ENCODE results near the gene PRKD1. TPM values are rescaled to one million over a fixed set of nuclear protein-coding genes. Genes with fewer than 3 reads are reported as not detected.
"Not testable (repeated sequence)": the region's sequence is repeated elsewhere in the genome, so short reads cannot be mapped to it uniquely, and the experiment has no call there.

Gene PRKD1
- polyA plus RNA-seq, 4 donors: 1.9 to 16.2 (median 2.4) TPM

DNA sequence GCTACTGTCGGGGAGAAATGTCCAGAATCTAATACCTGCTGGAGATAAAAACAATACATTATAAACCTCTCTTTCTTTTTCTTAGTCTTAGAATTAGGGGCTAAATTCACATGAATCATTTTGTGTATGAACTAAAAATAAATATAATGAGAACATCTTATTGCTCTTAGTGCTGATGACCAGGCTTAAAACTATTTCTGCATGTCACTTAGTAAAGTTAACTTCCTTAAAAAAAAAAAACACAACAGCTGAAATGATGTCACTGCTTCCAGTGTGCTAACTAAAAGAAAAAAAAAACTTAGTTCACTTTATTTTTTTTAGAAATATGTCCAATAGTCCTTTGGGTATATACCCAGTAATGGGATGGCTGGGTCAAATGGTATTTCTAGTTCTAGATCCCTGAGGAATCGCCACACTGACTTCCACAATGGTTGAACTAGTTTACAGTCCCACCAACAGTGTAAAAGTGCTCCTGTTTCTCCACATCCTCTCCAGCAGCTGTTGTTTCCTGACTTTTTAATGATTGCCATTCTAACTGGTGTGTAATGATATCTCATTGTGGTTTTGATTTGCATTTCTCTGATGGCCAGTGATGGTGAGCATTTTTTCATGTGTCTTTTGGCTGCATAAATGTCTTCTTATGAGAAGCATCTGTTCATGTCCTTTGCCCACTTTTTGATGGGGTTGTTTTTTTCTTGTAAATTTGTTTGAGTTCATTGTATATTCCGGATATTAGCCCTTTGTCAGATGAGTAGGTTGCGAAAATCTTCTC, 200.9 kb downstream of the PRKD1 start:
- H3K4me3 ChIP-seq (ENCODE audit: low read depth in 1 of 3, low read length in 3 of 3); H3K27ac ChIP-seq (ENCODE audit: low read depth in 1 of 3, low read length in 2 of 3); H3K9me3 ChIP-seq (ENCODE audit: control insufficient read depth in 2 of 2, insufficient read depth in 1 of 2, low read depth in 1 of 2, low read length in 1 of 2); H3K4me1 ChIP-seq (ENCODE audit: control insufficient read depth in 3 of 3, insufficient read depth in 2 of 3, low read depth in 1 of 3, low read length in 2 of 3); DNase-seq; H3K36me3 ChIP-seq (ENCODE audit: control insufficient read depth in 3 of 3, insufficient read depth in 2 of 3, low read depth in 1 of 3, low read length in 3 of 3); FAIRE-seq; H3K27me3 ChIP-seq (ENCODE audit: control insufficient read depth in 3 of 3, insufficient read depth in 3 of 3, low read length in 3 of 3): not testable (repeated sequence)
- 82 to 91% (median 87%) methylated on average over 3 to 4 of the region's 4 CpGs for WGBS, 3 donors

- peak; percentile 70 to 77 for DNase-seq
- Histone ChIP-seq H3K4me1 (ENCODE audit: control insufficient read depth in 3 of 3, insufficient read depth in 2 of 3, low read depth in 1 of 3, low read length in 2 of 3) (peaks cover 0 to 7% (median 0%) of the 10 kb centered on the region in 3 donors), H3K27me3 (ENCODE audit: control insufficient read depth in 3 of 3, insufficient read depth in 3 of 3, low read length in 3 of 3) (no peaks in the 10 kb centered on the region), H3K36me3 (ENCODE audit: control insufficient read depth in 3 of 3, insufficient read depth in 2 of 3, low read depth in 1 of 3, low read length in 3 of 3) (no peaks in the 10 kb centered on the region), H3K4me3 (ENCODE audit: low read depth in 1 of 3, low read length in 3 of 3) (no peak overlapping the region), H3K27ac (ENCODE audit: low read depth in 1 of 3, low read length in 2 of 3) (no peak overlapping the region), H3K9me3 (ENCODE audit: control insufficient read depth in 2 of 2, insufficient read depth in 1 of 2, low read depth in 1 of 2, low read length in 1 of 2) (no peaks in the 10 kb centered on the region)
- FAIRE-seq: no peak
- 28 to 53% (median 32%) methylated on average over 3 of the region's 3 CpGs for WGBS, 3 donors
Measured at GRCh38 chr14:29724991-29725390, 202.7 kb downstream of the PRKD1 start.

- Histone ChIP-seq H3K4me3 (ENCODE audit: low read depth in 1 of 3, low read length in 3 of 3) (no peak overlapping the region), H3K4me1 (ENCODE audit: control insufficient read depth in 3 of 3, insufficient read depth in 2 of 3, low read depth in 1 of 3, low read length in 2 of 3) (peaks cover 0 to 7% (median 0%) of the 10 kb centered on the region in 3 donors), H3K9me3 (ENCODE audit: control insufficient read depth in 2 of 2, insufficient read depth in 1 of 2, low read depth in 1 of 2, low read length in 1 of 2) (no peaks in the 10 kb centered on the region), H3K27ac (ENCODE audit: low read depth in 1 of 3, low read length in 2 of 3) (no peak overlapping the region), H3K27me3 (ENCODE audit: control insufficient read depth in 3 of 3, insufficient read depth in 3 of 3, low read length in 3 of 3) (no peaks in the 10 kb centered on the region), H3K36me3 (ENCODE audit: control insufficient read depth in 3 of 3, insufficient read depth in 2 of 3, low read depth in 1 of 3, low read length in 3 of 3) (no peaks in the 10 kb centered on the region)
- 93 to 100% (median 98%) methylated on average over 1 of the region's 1 CpG for WGBS, 3 donors
- DNase-seq (no peak), FAIRE-seq (no peak)
Measured at GRCh38 chr14:29722831-29723230, 204.8 kb downstream of the PRKD1 start.

- DNase-seq (no peak), FAIRE-seq (no peak)
- no peak overlapping the region for H3K4me3 ChIP-seq (ENCODE audit: low read depth in 1 of 3, low read length in 3 of 3)
- peaks cover 0 to 7% (median 0%) of the 10 kb centered on the region in 3 donors for H3K4me1 ChIP-seq (ENCODE audit: control insufficient read depth in 3 of 3, insufficient read depth in 2 of 3, low read depth in 1 of 3, low read length in 2 of 3)
- WGBS, 3 donors: 73 to 82% (median 79%) methylated on average over 2 of the region's 2 CpGs
- H3K27me3 ChIP-seq (ENCODE audit: control insufficient read depth in 3 of 3, insufficient read depth in 3 of 3, low read length in 3 of 3): no peaks in the 10 kb centered on the region
- no peaks in the 10 kb centered on the region for H3K9me3 ChIP-seq (ENCODE audit: control insufficient read depth in 2 of 2, insufficient read depth in 1 of 2, low read depth in 1 of 2, low read length in 1 of 2)
- H3K27ac ChIP-seq (ENCODE audit: low read depth in 1 of 3, low read length in 2 of 3): no peak overlapping the region
- no peaks in the 10 kb centered on the region for H3K36me3 ChIP-seq (ENCODE audit: control insufficient read depth in 3 of 3, insufficient read depth in 2 of 3, low read depth in 1 of 3, low read length in 3 of 3)
Measured at GRCh38 chr14:29721586-29721985, 206.1 kb downstream of the PRKD1 start.

- no peaks in the 10 kb centered on the region for H3K9me3 ChIP-seq (ENCODE audit: control insufficient read depth in 2 of 2, insufficient read depth in 1 of 2, low read depth in 1 of 2, low read length in 1 of 2)
- DNase-seq (no peak), FAIRE-seq (no peak)
- H3K27me3 ChIP-seq (ENCODE audit: control insufficient read depth in 3 of 3, insufficient read depth in 3 of 3, low read length in 3 of 3): no peaks in the 10 kb centered on the region
- no peak overlapping the region for H3K27ac ChIP-seq (ENCODE audit: low read depth in 1 of 3, low read length in 2 of 3)
- H3K4me3 ChIP-seq (ENCODE audit: low read depth in 1 of 3, low read length in 3 of 3): no peak overlapping the region
- WGBS, 3 donors: 68 to 81% (median 70%) methylated on average over 5 of the region's 5 CpGs
- H3K36me3 ChIP-seq (ENCODE audit: control insufficient read depth in 3 of 3, insufficient read depth in 2 of 3, low read depth in 1 of 3, low read length in 3 of 3): peaks cover 0 to 2% (median 0%) of the 10 kb centered on the region in 3 donors
- H3K4me1 ChIP-seq (ENCODE audit: control insufficient read depth in 3 of 3, insufficient read depth in 2 of 3, low read depth in 1 of 3, low read length in 2 of 3): no peaks in the 10 kb centered on the region
Measured at GRCh38 chr14:29717901-29718300, 209.7 kb downstream of the PRKD1 start.

DNA sequence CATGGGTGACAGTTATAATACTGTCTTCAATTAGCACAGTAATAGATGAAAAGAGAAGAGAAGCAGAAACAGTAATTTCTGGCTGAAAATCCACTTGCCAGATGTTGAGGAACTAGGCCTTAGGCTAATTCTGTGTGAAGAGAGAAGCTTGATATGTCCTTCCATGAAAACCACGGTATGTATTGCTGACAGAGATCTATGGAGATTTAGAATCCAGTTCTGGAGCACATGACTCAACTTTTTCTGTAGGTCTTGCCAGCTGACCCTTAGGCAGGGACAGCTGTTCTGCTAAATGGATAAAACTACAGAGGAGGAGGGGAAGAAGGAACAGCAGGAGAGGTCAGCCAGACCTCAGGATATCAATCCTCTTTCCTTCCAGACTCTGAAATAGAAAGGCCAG, 211.5 kb downstream of the PRKD1 start:
- Histone ChIP-seq H3K27ac (ENCODE audit: low read depth in 1 of 3, low read length in 2 of 3) (no peak overlapping the region), H3K27me3 (ENCODE audit: control insufficient read depth in 3 of 3, insufficient read depth in 3 of 3, low read length in 3 of 3) (no peaks in the 10 kb centered on the region), H3K4me3 (ENCODE audit: low read depth in 1 of 3, low read length in 3 of 3) (no peak overlapping the region), H3K36me3 (ENCODE audit: control insufficient read depth in 3 of 3, insufficient read depth in 2 of 3, low read depth in 1 of 3, low read length in 3 of 3) (peaks cover 0 to 2% (median 0%) of the 10 kb centered on the region in 3 donors), H3K9me3 (ENCODE audit: control insufficient read depth in 2 of 2, insufficient read depth in 1 of 2, low read depth in 1 of 2, low read length in 1 of 2) (no peaks in the 10 kb centered on the region), H3K4me1 (ENCODE audit: control insufficient read depth in 3 of 3, insufficient read depth in 2 of 3, low read depth in 1 of 3, low read length in 2 of 3) (no peaks in the 10 kb centered on the region)
- FAIRE-seq (no peak), DNase-seq (no peak)
- 51 to 85% (median 71%) methylated on average over 1 of the region's 1 CpG for whole genome bisulfite sequencing, 3 donors

- no peaks in the 10 kb centered on the region for H3K9me3 ChIP-seq (ENCODE audit: control insufficient read depth in 2 of 2, insufficient read depth in 1 of 2, low read depth in 1 of 2, low read length in 1 of 2)
- no peak overlapping the region for H3K4me3 ChIP-seq (ENCODE audit: low read depth in 1 of 3, low read length in 3 of 3)
- H3K27me3 ChIP-seq (ENCODE audit: control insufficient read depth in 3 of 3, insufficient read depth in 3 of 3, low read length in 3 of 3): no peaks in the 10 kb centered on the region
- no peak overlapping the region for H3K27ac ChIP-seq (ENCODE audit: low read depth in 1 of 3, low read length in 2 of 3)
- WGBS, 3 donors: 96 to 98% (median 97%) methylated on average over 1 of the region's 1 CpG
- FAIRE-seq: no peak
- no peak for DNase-seq
- peaks cover 0 to 4% (median 0%) of the 10 kb centered on the region in 3 donors for H3K36me3 ChIP-seq (ENCODE audit: control insufficient read depth in 3 of 3, insufficient read depth in 2 of 3, low read depth in 1 of 3, low read length in 3 of 3)
- no peaks in the 10 kb centered on the region for H3K4me1 ChIP-seq (ENCODE audit: control insufficient read depth in 3 of 3, insufficient read depth in 2 of 3, low read depth in 1 of 3, low read length in 2 of 3)
Measured at GRCh38 chr14:29712601-29713000, 215.0 kb downstream of the PRKD1 start.

GRCh38 chr14:29710015-29710414, 217.6 kb downstream of the PRKD1 start:
- Histone ChIP-seq H3K4me3 (ENCODE audit: low read depth in 1 of 3, low read length in 3 of 3) (no peak overlapping the region), H3K36me3 (ENCODE audit: control insufficient read depth in 3 of 3, insufficient read depth in 2 of 3, low read depth in 1 of 3, low read length in 3 of 3) (peaks cover 0 to 2% (median 0%) of the 10 kb centered on the region in 3 donors), H3K27ac (ENCODE audit: low read depth in 1 of 3, low read length in 2 of 3) (no peak overlapping the region), H3K4me1 (ENCODE audit: control insufficient read depth in 3 of 3, insufficient read depth in 2 of 3, low read depth in 1 of 3, low read length in 2 of 3) (no peaks in the 10 kb centered on the region), H3K9me3 (ENCODE audit: control insufficient read depth in 2 of 2, insufficient read depth in 1 of 2, low read depth in 1 of 2, low read length in 1 of 2) (no peaks in the 10 kb centered on the region), H3K27me3 (ENCODE audit: control insufficient read depth in 3 of 3, insufficient read depth in 3 of 3, low read length in 3 of 3) (no peaks in the 10 kb centered on the region)
- no peak for FAIRE-seq
- DNase-seq: peak in 1 of 2 donors; percentile 40
- 10 to 54% (median 35%) methylated on average over 2 of the region's 2 CpGs for WGBS, 3 donors

DNA sequence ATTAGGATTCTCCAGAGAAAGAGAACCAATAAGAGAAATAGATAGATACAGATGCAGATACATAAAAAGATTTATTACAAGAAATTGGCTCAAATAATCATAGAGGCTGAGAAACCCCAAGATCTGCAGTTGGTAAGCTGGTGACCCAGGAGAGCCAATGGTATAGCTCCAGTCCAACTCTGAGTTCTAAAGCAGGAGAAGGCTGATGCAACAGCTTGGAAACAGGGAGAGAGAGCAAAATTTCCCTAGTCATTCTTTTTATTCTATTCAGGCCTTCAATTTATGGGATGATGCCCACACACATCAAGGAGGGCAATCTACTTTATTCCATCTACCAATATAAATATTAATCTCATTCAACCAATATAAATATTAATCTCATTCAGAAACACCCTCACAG, 218.2 kb downstream of the PRKD1 start:
- DNase-seq (no peak), FAIRE-seq (no peak)
- Histone ChIP-seq H3K27me3 (ENCODE audit: control insufficient read depth in 3 of 3, insufficient read depth in 3 of 3, low read length in 3 of 3) (no peaks in the 10 kb centered on the region), H3K4me3 (ENCODE audit: low read depth in 1 of 3, low read length in 3 of 3) (no peak overlapping the region), H3K36me3 (ENCODE audit: control insufficient read depth in 3 of 3, insufficient read depth in 2 of 3, low read depth in 1 of 3, low read length in 3 of 3) (peaks cover 0 to 2% (median 0%) of the 10 kb centered on the region in 3 donors), H3K4me1 (ENCODE audit: control insufficient read depth in 3 of 3, insufficient read depth in 2 of 3, low read depth in 1 of 3, low read length in 2 of 3) (no peaks in the 10 kb centered on the region), H3K9me3 (ENCODE audit: control insufficient read depth in 2 of 2, insufficient read depth in 1 of 2, low read depth in 1 of 2, low read length in 1 of 2) (no peaks in the 10 kb centered on the region), H3K27ac (ENCODE audit: low read depth in 1 of 3, low read length in 2 of 3) (no peak overlapping the region)

All from small intestine (tissue), 7 donors.